GM19463 (cell line): Measurements from ENCODE around the gene ZBED4.

Experiments used
- ATAC-seq: cut with Tn5 transposase; IDR thresholded peaks from one replicate; pipeline ENCODE4 v1.9.1; 2021; ENCODE audit warnings: mild to moderate bottlenecking, moderate library complexity; ENCODE audit not compliant: unreplicated experiment

Gene ZBED4

DNA sequence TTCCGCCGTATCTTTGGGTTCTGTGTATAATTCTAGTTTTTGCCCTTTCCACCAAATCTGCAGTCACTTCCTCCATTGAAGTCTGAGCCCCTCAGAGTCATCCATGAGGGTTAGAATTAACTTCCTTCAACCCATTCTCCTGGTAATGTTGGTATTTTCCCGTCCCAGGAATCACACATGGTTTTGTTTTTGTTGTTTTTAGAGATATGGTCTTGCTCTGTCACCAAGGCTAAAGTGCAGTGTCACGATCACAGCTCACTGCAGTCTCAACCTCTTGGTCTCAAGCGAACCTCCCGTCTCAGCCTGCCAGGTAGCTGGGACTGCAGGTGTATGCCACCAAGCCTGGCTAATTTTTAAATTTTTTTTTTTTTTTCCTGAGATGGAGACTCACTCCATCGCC lies 18.7 kb downstream of the ZBED4 start:
- ATAC-seq, result no peak

DNA sequence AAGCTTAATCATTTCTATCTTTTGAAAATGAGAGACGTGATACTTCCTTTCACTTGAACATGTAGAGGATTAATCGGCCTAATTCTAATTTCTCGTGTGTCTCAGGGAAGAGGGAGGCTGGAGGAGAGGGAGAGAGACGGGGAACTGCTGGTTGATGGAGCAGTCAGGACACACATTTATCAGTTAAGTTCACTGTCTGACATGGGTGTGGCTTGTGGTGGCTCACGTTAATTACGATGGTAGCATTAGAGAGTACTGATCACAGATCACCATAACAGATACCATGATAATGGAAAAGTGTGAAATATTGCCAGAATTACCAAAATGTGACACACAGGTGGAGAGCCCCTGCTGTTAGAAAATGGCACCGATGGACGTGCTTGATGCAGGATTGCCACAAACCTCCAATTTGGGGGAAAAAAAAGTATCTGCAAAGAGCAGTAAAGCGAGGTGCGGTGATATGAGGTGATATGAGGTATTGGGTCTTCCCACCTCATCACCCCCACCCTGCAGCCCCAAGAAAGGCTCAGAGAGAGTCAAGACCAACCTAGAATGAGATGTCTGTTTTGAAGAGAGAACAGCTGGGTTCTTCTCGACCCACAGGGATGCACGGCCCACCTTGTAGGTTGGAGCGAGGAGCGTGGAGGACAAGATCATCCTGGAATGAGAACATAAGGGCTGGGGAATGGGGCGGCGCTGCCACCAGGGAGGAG lies 19.7 kb downstream of the ZBED4 start:
- ATAC-seq, result no peak

DNA sequence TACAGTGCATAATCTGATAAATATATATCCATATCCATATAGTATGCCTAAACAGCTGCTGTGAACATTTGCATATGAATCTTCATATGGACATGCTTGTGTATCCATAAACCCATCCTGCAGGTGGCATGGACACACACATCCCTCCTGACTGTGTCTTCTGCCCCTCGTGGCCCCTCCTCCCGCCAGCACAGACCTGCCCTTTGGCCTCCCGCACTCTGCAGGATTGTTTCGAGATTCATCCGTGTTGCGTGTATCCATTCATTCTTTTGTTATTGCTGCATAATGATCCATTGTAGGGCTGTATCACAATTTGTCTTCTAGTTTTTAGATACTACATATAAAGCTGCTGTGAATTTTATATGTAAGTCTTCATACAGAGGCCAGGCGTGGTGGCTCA lies 24.0 kb downstream of the ZBED4 start:
- no peak for ATAC-seq

DNA sequence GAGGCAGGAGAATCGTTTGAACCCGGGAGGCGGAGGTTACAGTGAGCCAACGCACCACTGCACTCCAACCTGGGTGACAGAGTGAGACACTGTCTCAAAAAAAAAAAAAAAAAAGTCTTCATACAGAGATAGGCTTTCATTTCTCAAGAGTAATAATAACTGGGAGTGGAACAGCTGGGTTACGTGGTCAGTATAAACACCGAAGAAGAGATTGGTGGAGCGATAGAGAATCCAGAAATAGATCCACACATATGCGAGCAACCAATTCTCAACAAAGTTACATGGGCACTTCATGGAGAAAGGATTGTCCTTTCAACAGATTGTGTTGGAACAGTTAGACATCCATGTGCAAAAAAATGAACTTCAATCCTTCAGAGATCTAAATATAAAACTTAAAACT lies 24.6 kb downstream of the ZBED4 start:
- ATAC-seq, result no peak

DNA sequence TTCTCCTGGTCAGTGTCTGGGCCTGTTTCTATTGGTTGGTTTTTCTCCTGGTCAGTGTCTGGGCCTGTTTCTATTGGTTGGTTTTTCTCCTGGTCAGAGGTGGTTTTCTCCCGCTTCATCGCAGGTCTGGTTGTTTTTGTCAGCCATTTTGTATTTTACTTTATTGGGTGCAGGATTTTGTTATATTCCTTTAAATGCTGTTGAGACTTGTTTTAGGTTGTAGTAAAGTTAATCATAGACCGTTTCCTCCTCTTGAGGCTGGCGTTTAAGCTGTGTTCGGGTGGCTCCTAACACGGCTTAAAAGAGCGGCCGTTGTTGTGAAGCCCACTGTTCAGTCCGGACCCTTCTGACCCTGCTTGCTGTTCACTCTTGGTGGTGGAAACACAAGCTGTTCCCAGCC lies 26.2 kb downstream of the ZBED4 start:
- no peak for ATAC-seq

DNA sequence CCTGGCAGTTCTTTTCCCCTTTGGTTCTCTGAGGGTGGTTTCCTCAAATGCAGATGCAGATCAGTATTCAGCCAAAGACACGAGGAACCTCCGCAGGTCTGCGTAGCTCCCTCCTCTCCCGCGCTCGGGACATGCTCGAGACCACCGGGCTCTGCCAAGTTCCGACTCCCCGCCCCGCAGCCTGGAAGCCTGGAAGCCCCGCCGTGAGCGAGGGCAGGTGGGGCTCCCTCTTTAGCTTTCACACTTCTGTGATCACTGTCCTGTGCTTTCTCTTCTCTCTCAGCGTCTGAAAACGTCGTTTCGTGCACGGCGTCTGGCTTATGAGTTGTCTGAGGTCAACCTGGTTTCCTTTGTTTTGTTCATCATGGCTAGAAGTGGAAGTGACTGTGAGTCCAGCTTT lies 26.6 kb downstream of the ZBED4 start:
- no peak for ATAC-seq

DNA sequence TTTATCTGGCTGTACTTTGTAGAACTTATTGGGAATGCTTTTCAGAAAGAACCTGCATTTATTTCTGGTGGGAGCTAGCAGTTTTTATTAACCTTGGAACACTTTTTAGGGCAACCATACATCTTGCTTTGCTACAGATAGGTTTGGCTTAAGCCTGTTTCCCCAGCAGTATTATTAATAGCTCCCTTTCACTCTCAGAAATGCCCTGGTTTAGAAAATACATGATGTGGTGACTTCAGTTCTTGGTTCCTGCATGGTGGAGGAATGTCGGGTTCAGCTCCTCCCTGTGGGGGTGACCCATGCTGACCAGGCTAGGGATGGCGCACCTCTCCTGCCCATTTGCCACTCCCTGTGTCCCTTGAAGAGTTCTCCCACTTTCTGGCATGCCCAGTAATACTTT lies 28.2 kb downstream of the ZBED4 start:
- no peak for ATAC-seq

DNA sequence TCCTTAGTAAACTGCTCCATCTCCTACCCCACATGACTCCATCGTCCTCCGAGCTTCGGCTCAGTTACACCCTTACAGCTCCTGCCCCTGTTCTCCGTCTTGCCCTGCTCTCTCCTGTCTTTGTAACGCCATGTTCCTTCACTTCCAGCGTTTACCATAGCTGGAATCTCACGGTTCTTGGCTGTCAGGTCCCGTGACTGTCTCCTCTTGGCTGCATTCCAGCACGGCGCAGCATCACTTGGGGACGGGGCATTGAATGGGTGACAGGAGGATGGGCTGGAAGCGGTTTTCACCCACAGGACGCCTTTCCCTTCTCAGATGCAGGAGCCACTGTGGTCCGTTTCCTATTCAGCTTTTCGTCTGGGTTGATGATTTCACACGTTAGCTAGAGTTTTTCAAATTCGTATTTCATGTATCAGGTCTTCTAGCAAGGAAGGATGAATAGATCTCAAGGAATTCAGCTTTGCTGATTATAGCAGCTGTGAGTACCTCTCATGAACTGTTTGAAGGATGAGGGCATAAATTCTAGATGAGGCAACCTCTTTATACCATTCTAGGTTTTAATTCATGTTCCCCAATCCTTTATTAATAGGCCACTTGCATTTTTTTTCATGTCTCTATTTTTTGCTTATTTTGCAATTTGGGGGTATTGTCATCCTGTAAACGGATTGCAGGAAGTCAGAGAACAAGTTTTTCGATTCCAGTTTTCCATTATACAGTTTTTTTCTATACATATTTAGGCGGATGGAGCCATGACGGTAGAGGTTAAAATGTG lies 29.1 kb downstream of the ZBED4 start:
- ATAC-seq, result no peak

DNA sequence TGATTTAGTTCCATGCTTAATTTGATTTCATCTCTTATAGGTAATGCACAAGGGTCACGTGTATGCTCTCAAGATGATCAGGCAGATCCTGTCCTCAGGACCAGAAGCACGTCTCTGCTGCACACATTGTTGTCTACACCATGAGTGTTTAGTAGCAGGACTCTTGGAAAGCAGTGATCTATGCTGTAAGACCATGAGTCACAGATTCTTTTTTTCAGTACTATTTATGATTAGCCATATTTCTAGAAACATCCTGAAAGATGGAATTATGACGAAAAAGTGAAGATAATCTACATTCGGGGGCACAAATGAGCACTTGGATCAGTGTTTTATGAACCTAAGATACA lies 29.6 kb downstream of the ZBED4 start:
- ATAC-seq, result no peak

DNA sequence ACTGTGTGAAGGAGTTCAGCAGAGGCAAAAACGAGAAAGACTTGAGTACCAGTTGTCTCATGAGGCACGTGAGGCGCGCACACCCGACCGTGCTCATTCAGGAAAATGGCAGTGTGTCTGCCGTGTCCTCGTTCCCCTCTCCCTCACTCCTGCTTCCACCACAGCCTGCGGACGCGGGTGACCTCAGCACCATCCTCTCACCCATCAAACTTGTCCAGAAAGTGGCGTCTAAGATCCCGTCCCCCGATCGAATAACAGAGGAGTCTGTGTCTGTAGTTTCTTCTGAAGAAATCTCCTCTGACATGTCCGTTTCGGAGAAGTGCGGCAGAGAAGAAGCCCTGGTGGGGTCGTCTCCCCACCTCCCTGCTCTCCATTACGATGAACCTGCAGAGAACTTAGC lies 30.4 kb downstream of the ZBED4 start:
- ATAC-seq, result no peak

DNA sequence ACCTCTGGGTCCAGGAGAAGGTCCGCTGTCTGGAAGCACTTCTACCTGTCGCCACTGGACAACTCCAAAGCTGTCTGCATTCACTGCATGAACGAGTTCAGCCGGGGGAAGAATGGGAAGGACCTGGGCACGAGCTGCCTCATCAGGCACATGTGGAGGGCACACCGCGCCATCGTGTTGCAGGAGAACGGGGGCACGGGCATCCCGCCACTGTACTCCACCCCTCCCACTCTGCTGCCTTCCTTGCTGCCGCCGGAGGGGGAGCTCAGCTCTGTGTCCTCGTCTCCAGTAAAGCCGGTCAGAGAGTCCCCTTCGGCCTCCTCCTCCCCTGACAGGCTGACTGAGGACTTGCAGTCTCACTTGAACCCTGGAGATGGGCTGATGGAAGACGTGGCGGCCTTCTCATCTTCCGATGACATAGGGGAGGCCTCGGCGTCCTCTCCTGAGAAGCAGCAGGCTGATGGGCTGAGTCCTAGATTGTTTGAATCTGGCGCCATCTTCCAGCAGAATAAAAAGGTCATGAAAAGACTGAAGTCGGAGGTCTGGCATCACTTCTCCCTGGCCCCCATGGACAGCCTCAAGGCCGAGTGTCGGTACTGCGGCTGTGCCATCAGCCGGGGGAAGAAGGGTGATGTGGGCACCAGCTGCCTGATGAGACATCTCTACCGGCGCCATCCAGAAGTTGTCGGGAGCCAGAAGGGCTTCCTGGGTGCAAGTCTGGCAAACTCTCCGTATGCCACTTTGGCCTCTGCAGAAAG lies 31.0 kb downstream of the ZBED4 start:
- ATAC-seq, result no peak

DNA sequence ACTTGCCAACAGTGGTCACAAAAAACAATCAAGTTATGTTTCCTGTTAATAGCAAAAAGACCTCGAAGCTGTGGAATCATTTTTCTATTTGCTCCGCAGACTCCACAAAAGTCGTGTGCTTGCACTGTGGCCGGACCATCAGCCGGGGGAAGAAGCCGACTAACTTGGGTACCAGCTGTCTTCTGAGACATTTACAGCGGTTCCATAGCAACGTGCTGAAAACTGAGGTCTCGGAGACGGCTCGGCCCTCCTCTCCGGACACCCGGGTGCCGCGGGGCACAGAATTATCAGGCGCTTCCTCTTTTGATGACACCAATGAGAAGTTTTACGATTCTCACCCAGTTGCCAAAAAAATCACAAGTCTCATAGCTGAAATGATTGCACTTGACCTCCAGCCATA lies 31.6 kb downstream of the ZBED4 start:
- ATAC-seq, result no peak

DNA sequence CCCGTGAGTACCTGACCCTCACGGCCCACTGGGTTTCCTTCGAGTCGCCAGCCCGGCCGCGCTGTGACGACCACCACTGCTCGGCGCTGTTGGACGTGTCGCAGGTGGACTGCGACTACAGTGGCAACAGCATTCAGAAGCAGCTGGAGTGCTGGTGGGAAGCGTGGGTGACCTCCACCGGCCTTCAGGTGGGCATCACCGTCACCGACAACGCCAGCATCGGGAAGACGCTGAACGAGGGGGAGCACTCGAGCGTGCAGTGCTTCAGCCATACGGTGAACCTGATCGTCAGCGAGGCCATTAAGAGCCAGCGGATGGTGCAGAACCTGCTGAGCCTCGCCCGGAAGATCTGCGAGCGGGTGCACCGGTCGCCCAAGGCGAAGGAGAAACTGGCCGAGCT lies 32.2 kb downstream of the ZBED4 start:
- ATAC-seq, result no peak

DNA sequence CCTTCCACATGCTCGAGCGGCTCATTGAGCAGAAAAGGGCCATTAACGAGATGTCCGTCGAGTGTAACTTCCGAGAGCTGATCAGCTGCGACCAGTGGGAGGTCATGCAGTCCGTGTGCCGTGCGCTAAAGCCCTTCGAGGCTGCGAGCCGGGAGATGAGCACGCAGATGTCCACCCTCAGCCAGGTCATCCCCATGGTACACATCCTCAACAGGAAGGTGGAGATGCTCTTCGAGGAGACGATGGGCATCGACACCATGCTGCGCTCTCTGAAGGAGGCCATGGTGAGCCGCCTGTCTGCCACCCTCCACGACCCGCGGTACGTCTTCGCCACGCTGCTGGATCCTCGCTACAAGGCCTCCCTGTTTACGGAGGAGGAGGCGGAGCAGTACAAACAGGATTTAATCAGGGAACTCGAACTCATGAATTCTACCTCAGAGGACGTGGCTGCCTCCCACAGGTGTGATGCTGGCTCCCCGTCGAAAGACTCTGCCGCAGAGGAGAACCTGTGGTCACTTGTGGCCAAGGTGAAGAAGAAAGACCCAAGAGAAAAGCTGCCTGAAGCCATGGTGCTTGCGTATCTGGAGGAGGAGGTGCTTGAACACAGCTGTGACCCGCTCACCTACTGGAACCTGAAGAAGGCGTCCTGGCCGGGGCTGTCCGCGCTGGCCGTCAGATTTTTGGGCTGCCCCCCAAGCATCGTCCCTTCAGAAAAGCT lies 32.9 kb downstream of the ZBED4 start:
- no peak for ATAC-seq

DNA sequence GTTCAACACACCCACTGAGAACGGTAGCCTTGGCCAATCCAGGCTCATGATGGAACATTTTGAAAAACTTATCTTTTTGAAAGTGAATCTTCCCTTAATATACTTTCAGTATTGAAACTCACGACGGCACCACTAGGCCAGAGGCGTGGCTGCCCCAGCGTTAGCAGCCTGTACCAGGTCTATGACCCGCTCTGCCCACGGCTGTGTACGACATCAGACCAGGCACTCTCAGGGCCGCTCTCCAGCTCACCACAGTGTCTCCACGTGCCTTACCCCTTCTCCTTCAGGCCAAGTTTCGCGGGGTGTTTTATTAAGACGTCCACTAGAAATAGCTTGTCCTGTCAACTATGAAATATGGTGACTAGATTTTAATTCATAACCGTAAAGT lies 33.4 kb downstream of the ZBED4 start:
- ATAC-seq, result no peak

DNA sequence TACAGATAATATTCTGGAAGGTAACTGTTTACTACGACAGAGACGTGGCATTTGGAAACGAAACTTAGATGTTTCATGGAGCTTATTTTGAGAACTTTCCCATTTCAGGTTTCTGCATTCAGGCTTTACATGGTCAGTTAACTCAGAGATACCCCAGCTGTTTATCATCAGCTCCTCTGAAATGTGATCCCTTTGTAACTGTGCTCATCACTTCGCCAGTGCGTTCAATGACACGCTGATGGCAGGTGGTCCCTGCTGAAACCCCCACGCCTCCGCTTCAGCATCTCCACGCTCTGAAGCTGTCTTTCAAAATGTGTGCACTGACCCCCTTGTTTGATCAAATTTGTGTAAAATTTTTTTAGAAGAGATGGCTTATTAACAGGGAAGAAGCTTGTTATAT lies 34.1 kb downstream of the ZBED4 start:
- ATAC-seq, result no peak

DNA sequence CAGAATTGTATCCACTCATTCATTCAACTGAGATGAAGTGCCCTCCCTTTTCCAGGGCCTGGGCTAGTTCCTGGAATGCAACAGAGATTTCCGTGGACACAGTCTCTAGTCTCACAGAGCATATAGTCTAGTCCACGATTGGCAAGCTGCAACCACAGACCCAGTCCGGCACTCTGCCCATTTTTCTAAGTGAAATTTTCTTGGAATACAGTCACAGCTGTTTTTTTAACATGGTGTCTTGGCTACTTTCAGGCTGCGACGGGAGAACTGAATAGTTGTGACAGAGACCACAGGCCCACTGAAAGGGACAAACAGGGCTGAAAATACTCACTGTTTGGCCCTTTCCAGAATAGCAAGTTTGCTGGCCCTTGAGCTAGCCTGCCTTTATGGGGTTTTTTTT lies 35.4 kb downstream of the ZBED4 start:
- no peak for ATAC-seq

DNA sequence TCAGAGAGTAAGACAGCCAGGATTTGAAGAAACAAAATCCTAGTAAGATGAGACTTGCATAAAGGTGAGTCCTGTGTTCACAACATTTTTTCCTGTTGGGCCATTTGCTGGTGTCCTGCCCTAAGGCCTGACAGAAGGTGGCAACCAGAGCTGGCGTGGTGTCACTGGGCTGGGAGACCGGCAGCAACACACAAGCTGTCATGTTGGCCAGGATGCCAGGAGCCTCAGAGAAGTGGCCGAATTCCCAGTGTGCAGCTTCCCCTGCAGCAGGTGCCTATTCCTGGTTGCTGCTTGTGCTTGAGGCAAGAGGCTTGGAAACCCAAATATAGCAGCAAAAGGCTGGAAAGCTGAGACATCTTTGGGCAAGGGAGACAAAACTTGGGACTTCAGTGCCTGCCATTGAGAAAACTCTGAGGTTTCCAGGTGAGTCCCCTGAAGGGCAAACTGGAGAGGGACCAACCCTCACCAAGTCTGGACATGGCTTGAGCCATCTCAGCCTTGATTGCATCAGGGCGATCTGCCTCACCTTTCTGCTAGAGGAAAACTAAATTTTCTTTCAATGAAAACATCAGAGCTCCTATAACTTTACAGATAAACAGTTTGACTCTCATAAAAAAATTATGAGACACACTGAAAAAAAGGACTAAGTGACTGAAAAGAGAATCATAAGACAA lies 38.7 kb downstream of the ZBED4 start:
- no peak for ATAC-seq

DNA sequence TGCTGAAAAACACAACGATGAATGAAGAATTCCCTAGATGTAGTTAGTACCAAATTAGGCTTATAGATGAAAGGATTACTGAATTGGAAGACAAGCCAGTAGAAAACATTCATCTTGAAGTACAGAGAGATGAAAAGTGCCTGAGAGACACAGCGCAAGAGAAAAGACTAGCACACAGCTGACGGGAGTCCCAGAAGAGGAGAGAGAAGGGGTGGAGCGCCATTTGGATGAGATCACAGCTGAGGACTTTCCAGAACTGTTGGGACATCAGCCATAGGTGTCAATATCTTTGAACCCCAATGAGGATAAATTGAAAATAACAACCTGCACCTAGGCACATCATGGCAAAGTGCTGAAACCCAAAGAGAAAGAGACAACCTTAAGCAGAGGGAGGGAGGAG lies 39.4 kb downstream of the ZBED4 start:
- ATAC-seq, result no peak

DNA sequence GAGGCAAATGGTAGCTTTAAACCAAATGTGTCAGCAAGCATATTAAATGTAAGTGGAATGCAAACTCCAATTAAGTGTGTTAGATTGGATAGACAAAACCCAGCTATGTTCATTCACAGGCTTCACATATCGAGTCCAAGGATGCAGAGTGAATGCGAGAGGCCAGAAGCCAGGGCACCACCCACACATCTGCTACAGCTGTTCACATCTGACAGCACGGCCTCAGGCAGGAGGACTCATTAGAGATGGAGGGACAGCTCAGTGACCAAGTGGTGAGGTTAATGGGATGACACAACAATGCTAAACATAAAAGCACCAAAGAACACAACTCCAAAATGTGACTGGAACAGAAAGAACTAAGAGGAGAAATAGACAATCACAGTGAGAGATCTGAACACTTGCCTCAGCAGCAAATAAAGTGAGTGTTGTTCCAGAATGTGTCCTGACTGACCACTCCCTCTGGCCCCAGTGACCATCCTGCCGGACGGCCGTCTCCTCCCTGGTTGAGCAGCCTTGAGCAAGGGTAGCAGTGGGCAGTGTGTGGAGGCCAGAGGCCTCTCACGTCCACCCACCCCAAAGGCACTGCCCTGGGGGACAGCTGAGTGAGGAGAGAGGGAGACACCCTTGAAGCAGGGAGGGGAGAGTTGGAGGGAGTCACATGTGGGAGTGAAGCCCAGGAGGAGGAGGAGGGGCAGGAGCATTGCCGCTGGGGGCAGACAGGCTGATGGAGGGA lies 40.8 kb downstream of the ZBED4 start:
- no peak for ATAC-seq
